ENCODE results near the gene PCDH9. TPM values are rescaled to one million over a fixed set of nuclear protein-coding genes. Genes with fewer than 3 reads are reported as not detected.

Gene PCDH9
- polyA plus RNA-seq, 3 donors: 0.03 TPM; not detected in 1

DNA sequence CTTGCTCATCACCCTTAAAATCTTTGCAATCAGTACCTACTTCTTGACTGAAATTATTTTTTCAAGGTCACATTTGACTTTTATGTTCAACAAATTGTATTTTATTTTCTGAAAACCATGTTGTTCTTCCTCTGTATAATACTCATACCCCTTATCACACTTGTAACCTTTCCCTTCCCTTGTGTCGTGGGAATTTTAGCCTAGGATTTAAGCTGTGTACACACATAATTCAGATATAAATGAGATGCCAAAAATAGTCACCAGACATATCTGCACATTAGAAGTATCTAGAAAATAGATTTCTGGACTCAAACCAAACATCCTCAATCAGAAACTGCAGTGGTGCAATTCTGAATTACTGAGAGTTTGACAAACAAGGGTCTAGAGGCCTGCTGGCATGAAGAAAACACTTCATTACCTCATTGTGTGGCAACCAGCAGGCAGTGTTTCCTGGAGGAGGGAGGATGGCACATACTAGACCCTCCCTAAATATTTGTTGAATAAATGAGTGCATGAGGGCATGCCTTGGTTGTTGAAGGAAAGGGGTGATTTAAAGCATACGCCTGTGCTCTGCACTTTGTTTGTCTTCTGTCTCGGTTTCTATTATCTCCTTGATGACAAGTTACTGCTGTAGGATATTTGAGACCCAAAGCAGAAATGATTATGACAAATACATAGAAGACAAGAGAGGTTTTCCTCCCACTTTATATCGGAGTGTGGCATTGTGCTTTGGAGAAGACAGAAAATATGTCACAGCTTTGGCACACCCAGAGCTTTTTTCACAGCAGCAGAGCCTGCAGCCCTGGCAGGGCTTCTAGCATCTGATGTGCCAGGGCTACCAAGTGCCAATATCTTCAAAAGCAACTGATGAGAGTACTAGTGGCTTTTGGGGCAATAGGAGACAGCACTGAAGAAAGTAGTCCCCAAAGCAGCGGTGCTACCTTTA is 881.1 kb downstream of the PCDH9 start:
- WGBS (ENCODE audit: insufficient coverage): 83% methylated on average over 2 of the region's 5 CpGs

DNA sequence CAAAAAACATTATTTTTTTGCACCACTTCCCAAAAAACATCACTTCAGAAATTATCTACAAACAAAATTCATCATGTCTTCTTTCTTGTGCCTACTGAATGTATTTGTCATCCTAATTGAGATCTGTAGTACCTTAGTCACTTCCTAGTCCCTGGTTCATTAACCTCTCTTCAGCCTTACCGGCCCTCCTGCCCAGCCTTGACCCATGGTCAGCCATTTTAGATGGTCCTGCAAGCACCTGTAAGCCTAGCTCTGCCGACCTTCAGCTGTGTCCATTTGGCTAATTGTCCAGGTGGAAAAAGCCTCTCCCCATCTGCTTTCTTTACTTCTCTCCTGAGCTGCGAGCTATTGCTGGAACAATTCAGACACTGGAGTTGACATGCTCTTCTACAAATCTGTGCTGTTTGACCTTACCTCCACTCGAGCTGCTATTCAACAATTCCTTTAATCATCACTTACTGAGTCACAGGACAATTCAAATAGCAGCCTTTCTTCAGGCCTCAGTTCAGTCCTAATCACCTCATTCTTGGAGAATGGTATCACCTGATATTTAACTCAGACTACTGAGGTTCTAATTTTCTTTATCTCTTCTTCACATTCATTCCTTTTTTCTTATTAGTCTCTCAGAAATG is 882.5 kb downstream of the PCDH9 start:
- intact Hi-C loops (cut with micrococcal nuclease): no loop called here
- H3K9ac ChIP-seq (ENCODE audit: insufficient read depth, low read length, poor library complexity, severe bottlenecking): no peak overlapping the region
- H3K9me3 ChIP-seq (replicated peaks in 1 of 2; ENCODE audit: control insufficient read depth in 1 of 2, insufficient read depth in 1 of 2, low read length in 2 of 2): no peaks in the 10 kb centered on the region
- no peaks in the 10 kb centered on the region for H3K36me3 Mint-ChIP-seq
- H3K4me1 ChIP-seq (ENCODE audit: control insufficient read depth in 1 of 2, insufficient read depth in 2 of 2, low read length in 2 of 2): no peaks in the 10 kb centered on the region
- H3K36me3 ChIP-seq (replicated peaks in 1 of 2; ENCODE audit: control insufficient read depth in 1 of 2, insufficient read depth in 2 of 2, low read length in 2 of 2): no peaks in the 10 kb centered on the region
- no peak overlapping the region for H3K4me3 Mint-ChIP-seq
- H3K27ac Mint-ChIP-seq: no peak overlapping the region
- H3K27ac ChIP-seq (ENCODE audit: low read depth in 1 of 2, low read length in 2 of 2): no peak overlapping the region
- WGBS (ENCODE audit: insufficient coverage): 81% methylated on average over 4 of the region's 4 CpGs
- TF ChIP-seq, protein P1, sequence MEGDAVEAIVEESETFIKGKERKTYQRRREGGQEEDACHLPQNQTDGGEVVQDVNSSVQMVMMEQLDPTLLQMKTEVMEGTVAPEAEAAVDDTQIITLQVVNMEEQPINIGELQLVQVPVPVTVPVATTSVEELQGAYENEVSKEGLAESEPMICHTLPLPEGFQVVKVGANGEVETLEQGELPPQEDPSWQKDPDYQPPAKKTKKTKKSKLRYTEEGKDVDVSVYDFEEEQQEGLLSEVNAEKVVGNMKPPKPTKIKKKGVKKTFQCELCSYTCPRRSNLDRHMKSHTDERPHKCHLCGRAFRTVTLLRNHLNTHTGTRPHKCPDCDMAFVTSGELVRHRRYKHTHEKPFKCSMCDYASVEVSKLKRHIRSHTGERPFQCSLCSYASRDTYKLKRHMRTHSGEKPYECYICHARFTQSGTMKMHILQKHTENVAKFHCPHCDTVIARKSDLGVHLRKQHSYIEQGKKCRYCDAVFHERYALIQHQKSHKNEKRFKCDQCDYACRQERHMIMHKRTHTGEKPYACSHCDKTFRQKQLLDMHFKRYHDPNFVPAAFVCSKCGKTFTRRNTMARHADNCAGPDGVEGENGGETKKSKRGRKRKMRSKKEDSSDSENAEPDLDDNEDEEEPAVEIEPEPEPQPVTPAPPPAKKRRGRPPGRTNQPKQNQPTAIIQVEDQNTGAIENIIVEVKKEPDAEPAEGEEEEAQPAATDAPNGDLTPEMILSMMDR (IDR thresholded peaks at IDR 0.05): no peak
- peaks cover 1 to 8% (median 2%) of the 10 kb centered on the region in 7 donors for H3K9me3 Mint-ChIP-seq
- no peak overlapping the region for H2AFZ ChIP-seq (ENCODE audit: insufficient read depth, low read depth, low read length, poor library complexity, severe bottlenecking)
- H4K20me1 ChIP-seq (ENCODE audit: insufficient read depth, low read length): no peaks in the 10 kb centered on the region
- H3K79me2 ChIP-seq (ENCODE audit: insufficient read depth, low read length): no peaks in the 10 kb centered on the region
- H3K4me2 ChIP-seq (replicated peaks; ENCODE audit: extremely low read depth, low read length, poor library complexity, severe bottlenecking): no peak overlapping the region
- H3K4me1 Mint-ChIP-seq: no peaks in the 10 kb centered on the region
- H3K27me3 Mint-ChIP-seq (ENCODE audit: low read depth in 3 of 3): no peaks in the 10 kb centered on the region
- no peak overlapping the region for H3K4me3 ChIP-seq (replicated peaks in 1 of 3; ENCODE audit: low read depth in 2 of 3, low read length in 3 of 3)
- no peak for DNase-seq
- no peaks in the 10 kb centered on the region for H3K27me3 ChIP-seq (ENCODE audit: control insufficient read depth in 2 of 2, insufficient read depth in 2 of 2, low read length in 2 of 2)

More for the DNA sequence above, 881.1 kb downstream of the PCDH9 start:
- Mint-ChIP-seq H3K4me1 (no peaks in the 10 kb centered on the region), H3K27ac (no peak overlapping the region), H3K27me3 (ENCODE audit: low read depth in 3 of 3) (no peaks in the 10 kb centered on the region), H3K36me3 (no peaks in the 10 kb centered on the region), H3K4me3 (no peak overlapping the region), H3K9me3 (peaks cover 0 to 8% (median 2%) of the 10 kb centered on the region in 7 donors)
- Histone ChIP-seq H3K36me3 (replicated peaks in 1 of 2; ENCODE audit: control insufficient read depth in 1 of 2, insufficient read depth in 2 of 2, low read length in 2 of 2) (no peaks in the 10 kb centered on the region), H3K4me3 (replicated peaks in 1 of 3; ENCODE audit: low read depth in 2 of 3, low read length in 3 of 3) (no peak overlapping the region), H3K4me1 (ENCODE audit: control insufficient read depth in 1 of 2, insufficient read depth in 2 of 2, low read length in 2 of 2) (no peaks in the 10 kb centered on the region), H3K9me3 (replicated peaks in 1 of 2; ENCODE audit: control insufficient read depth in 1 of 2, insufficient read depth in 1 of 2, low read length in 2 of 2) (no peaks in the 10 kb centered on the region), H2AFZ (ENCODE audit: insufficient read depth, low read depth, low read length, poor library complexity, severe bottlenecking) (no peak overlapping the region), H3K4me2 (replicated peaks; ENCODE audit: extremely low read depth, low read length, poor library complexity, severe bottlenecking) (no peak overlapping the region), H3K27me3 (ENCODE audit: control insufficient read depth in 2 of 2, insufficient read depth in 2 of 2, low read length in 2 of 2) (no peaks in the 10 kb centered on the region), H4K20me1 (ENCODE audit: insufficient read depth, low read length) (no peaks in the 10 kb centered on the region), H3K9ac (ENCODE audit: insufficient read depth, low read length, poor library complexity, severe bottlenecking) (no peak overlapping the region), H3K27ac (ENCODE audit: low read depth in 1 of 2, low read length in 2 of 2) (no peak overlapping the region), H3K79me2 (ENCODE audit: insufficient read depth, low read length) (no peaks in the 10 kb centered on the region)
- intact Hi-C loops (cut with micrococcal nuclease): no loop called here
- TF ChIP-seq, protein P1 (IDR thresholded peaks at IDR 0.05): no peak
- DNase-seq: no peak
